Muscle layer of duodenum (tissue), 2 donors: ENCODE data around the gene SPON1.
"Not testable (repeated sequence)": the region's sequence is repeated elsewhere in the genome, so short reads cannot be mapped to it uniquely, and the experiment has no call there.

ENCODE experiments used
- H3K27ac ChIP-seq: one replicate; pipeline ENCODE4 v1.7.0; 2013; ENCODE audit warnings: mild to moderate bottlenecking, low read length
- H3K27me3 ChIP-seq: one replicate; pipeline ENCODE4 v1.7.0; 2013; ENCODE audit warnings: low read depth, mild to moderate bottlenecking, control low read depth, low read length
- H3K36me3 ChIP-seq, 2 donors: one replicate each; pipeline ENCODE4 v1.7.0; 2013; ENCODE audit warnings: low read length in 2 of 2, control low read depth in 1 of 2, mild to moderate bottlenecking in 1 of 2; ENCODE audit not compliant: insufficient read depth in 2 of 2, control insufficient read depth in 1 of 2
- H3K4me1 ChIP-seq, 2 donors: one replicate each; pipeline ENCODE4 v1.7.0; 2013; ENCODE audit warnings: low read length in 2 of 2, mild to moderate bottlenecking in 2 of 2, control low read depth in 1 of 2, moderate library complexity in 1 of 2; ENCODE audit not compliant: insufficient read depth in 2 of 2, control insufficient read depth in 1 of 2
- H3K4me3 ChIP-seq, 2 donors: one replicate each; pipeline ENCODE4 v1.7.0; 2013; ENCODE audit warnings: low read length in 2 of 2, low read depth in 1 of 2, mild to moderate bottlenecking in 1 of 2
- H3K9me3 ChIP-seq, 2 donors: one replicate each; pipeline ENCODE4 v1.7.0; 2013; ENCODE audit warnings: low read length in 2 of 2, control low read depth in 1 of 2, mild to moderate bottlenecking in 1 of 2; ENCODE audit not compliant: control insufficient read depth in 1 of 2
- donor health status: healthy.

Gene SPON1

DNA sequence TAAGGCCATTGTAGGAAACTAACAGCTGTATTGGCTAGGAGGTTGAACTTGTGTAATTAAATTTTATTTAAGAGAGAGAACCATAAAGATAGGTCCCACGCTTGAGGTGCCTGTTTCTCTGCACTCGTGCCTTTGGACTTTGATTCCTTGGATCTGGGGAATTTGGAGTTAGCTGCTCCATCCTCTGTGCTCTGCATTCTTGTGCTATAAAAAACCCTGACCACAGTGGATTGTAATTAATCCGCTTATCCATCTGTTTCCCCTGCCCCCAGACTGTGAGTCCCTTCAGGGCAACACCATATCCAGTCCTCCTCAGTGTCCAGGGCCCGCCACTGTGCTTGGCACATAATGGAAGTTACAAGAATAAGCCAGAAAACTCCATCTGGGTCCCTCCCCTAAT, 169.8 kb downstream of the SPON1 start:
- Histone ChIP-seq H3K4me3 (no peak overlapping the region), H3K9me3 (peaks cover 0 to 4% of the 10 kb centered on the region in 2 donors), H3K36me3 (peaks cover 0 to 10% of the 10 kb centered on the region in 2 donors), H3K27me3 (no peaks in the 10 kb centered on the region), H3K4me1 (no peaks in the 10 kb centered on the region), H3K27ac (no peak overlapping the region)

GRCh38 chr11:14133381-14133780, 170.9 kb downstream of the SPON1 start:
- Histone ChIP-seq H3K4me1 (no peaks in the 10 kb centered on the region), H3K4me3 (no peak overlapping the region), H3K27ac (no peak overlapping the region), H3K9me3 (peaks cover 0 to 4% of the 10 kb centered on the region in 2 donors), H3K36me3 (peaks cover 0 to 10% of the 10 kb centered on the region in 2 donors), H3K27me3 (no peaks in the 10 kb centered on the region)

- H3K27me3 ChIP-seq = no peaks in the 10 kb centered on the region
- no peaks in the 10 kb centered on the region for H3K9me3 ChIP-seq
These were observed 174.0 kb downstream of the SPON1 start for GRCh38 chr11:14136561-14136960.

GRCh38 chr11:14137284-14137683, 174.8 kb downstream of the SPON1 start:
- Histone ChIP-seq H3K9me3 (no peaks in the 10 kb centered on the region), H3K4me1 (peaks cover 0 to 7% of the 10 kb centered on the region in 2 donors), H3K27me3 (no peaks in the 10 kb centered on the region), H3K4me3 (no peak overlapping the region), H3K36me3 (peaks cover 0 to 10% of the 10 kb centered on the region in 2 donors), H3K27ac (no peak overlapping the region)

More at GRCh38 chr11:14136561-14136960, 174.0 kb downstream of the SPON1 start:
- H3K4me1 ChIP-seq = peaks cover 0 to 7% of the 10 kb centered on the region in 2 donors
- peaks cover 0 to 10% of the 10 kb centered on the region in 2 donors for H3K36me3 ChIP-seq
- H3K27ac ChIP-seq = no peak overlapping the region
- no peak overlapping the region for H3K4me3 ChIP-seq

DNA sequence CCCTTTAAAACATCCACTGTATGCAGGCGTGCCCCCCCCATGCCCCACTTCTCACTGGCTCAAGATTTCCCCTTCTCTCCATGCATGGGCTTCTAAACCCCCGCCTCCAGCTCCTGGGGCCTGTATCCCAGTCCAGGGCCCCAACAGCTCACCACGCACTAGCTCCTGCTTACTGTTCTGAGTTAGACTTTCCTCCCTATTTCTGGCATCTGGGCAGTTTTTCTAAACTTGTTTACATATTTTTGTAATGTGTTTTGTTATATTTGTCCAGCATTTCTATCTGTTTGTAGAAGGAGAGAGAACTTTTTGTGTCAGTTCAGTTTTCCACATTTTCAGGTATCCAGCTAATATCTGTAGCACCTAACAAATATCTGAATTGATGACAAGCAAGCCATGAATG, 178.5 kb downstream of the SPON1 start:
- Histone ChIP-seq H3K4me1 (peaks cover 0 to 7% of the 10 kb centered on the region in 2 donors), H3K27me3 (no peaks in the 10 kb centered on the region), H3K4me3 (no peak overlapping the region), H3K27ac (no peak overlapping the region), H3K9me3 (no peaks in the 10 kb centered on the region), H3K36me3 (peaks cover 0 to 6% of the 10 kb centered on the region in 2 donors)

GRCh38 chr11:14141676-14142075, 179.2 kb downstream of the SPON1 start:
- no peaks in the 10 kb centered on the region for H3K27me3 ChIP-seq
- H3K9me3 ChIP-seq = no peaks in the 10 kb centered on the region
- H3K4me3 ChIP-seq = no peak overlapping the region
- no peak overlapping the region for H3K27ac ChIP-seq
- H3K36me3 ChIP-seq = no peaks in the 10 kb centered on the region
- peaks cover 0 to 7% of the 10 kb centered on the region in 2 donors for H3K4me1 ChIP-seq

GRCh38 chr11:14144934-14145333, 182.4 kb downstream of the SPON1 start:
- no peak overlapping the region for H3K4me3 ChIP-seq
- no peaks in the 10 kb centered on the region for H3K27me3 ChIP-seq
- H3K27ac ChIP-seq = no peak overlapping the region
- H3K36me3 ChIP-seq = no peaks in the 10 kb centered on the region
- H3K4me1 ChIP-seq = peaks cover 0 to 7% of the 10 kb centered on the region in 2 donors
- no peaks in the 10 kb centered on the region for H3K9me3 ChIP-seq

GRCh38 chr11:14148653-14149273, 186.2 kb downstream of the SPON1 start:
- Histone ChIP-seq H3K4me1 (no peaks in the 10 kb centered on the region), H3K36me3 (no peaks in the 10 kb centered on the region), H3K4me3 (no peak overlapping the region), H3K27me3 (no peaks in the 10 kb centered on the region), H3K9me3 (peaks cover 0 to 3% of the 10 kb centered on the region in 2 donors), H3K27ac (no peak overlapping the region)

DNA sequence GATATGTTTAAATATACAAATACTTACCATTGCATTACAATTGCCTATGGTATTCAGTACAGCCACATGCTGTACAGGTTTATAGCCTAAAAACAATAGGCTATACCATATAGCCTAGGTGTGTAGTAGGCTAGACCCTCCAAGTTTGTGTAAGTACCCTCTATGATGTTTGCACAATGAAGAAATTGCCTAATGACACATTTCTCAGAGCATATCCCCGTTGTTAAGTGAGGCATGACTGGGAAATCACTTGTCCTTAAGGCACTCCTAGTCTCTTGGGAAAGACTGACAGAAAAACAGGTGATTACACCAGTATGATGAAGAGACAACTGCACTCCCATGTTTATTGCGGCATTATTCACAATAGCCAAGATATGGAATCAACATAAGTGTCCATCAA, 187.2 kb downstream of the SPON1 start:
- H3K27ac ChIP-seq = no peak overlapping the region
- no peaks in the 10 kb centered on the region for H3K27me3 ChIP-seq
- peaks cover 0 to 11% of the 10 kb centered on the region in 2 donors for H3K9me3 ChIP-seq
- H3K36me3 ChIP-seq = no peaks in the 10 kb centered on the region
- no peaks in the 10 kb centered on the region for H3K4me1 ChIP-seq
- no peak overlapping the region for H3K4me3 ChIP-seq

GRCh38 chr11:14150878-14151277, 188.4 kb downstream of the SPON1 start:
- H3K36me3 ChIP-seq = no peaks in the 10 kb centered on the region
- H3K27ac ChIP-seq = no peak overlapping the region
- no peaks in the 10 kb centered on the region for H3K27me3 ChIP-seq
- H3K4me3 ChIP-seq = no peak overlapping the region
- H3K4me1 ChIP-seq = no peaks in the 10 kb centered on the region
- H3K9me3 ChIP-seq = peaks cover 0 to 11% of the 10 kb centered on the region in 2 donors

DNA sequence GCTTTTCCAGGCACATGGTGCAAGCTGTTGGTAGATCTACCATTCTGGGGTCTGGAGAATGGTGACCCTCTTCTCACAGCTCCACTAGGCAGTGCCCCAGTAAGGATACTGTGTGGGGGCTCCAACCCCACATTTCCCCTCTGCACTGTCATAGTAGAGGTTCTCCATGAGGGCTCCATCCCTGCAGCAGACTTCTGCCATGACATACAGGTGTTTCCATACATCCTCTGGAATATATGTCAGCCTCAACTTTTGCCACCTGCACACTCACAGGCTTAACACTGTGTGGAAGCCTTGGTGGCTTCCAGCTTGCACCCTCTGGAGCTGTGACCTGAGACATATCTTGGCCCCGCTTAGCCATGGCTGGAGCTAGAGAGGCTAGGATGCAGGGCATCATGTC, 191.6 kb downstream of the SPON1 start:
- H3K36me3 ChIP-seq, H3K27ac ChIP-seq, H3K27me3 ChIP-seq, H3K4me1 ChIP-seq: not testable (repeated sequence)
- Histone ChIP-seq H3K4me3 (peak overlapping the region in 1 of 2 donors; percentile 14), H3K9me3 (peaks cover 5 to 11% of the 10 kb centered on the region in 2 donors)

DNA sequence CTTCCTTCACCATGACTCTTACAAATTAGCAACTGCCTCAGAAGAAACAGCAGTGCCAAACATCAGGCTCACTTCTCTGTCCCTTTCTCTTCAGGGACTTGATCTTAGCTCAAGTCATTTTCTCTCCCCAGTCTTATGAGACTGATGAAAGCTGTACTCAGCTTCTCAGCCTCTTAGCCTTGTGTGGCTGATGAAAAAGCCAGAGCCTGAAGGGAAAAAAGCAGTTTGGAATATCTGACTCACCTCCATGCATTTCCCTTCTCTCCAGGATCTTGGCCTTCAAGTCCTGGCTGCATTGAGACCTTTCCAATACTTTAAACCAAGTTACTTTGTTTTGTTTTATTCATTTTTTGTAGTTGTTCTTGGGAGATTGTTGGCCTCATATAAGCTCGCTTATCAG, 195.9 kb downstream of the SPON1 start:
- Histone ChIP-seq H3K4me3 (no peak overlapping the region), H3K9me3 (peaks cover 5 to 11% of the 10 kb centered on the region in 2 donors), H3K27me3 (no peaks in the 10 kb centered on the region), H3K4me1 (no peaks in the 10 kb centered on the region), H3K27ac (no peak overlapping the region), H3K36me3 (no peaks in the 10 kb centered on the region)
